SK-N-SH treated with all-trans-retinoic acid at 6 μM for 48 hours (cell line): ENCODE data around the gene ATP8A1.

Source experiments
- ATAC-seq: fragments of 200-7000 bp; cut with Tn5 transposase; 3 replicates; pipeline ENCODE4 v1.9.1; 2020; ENCODE audit warnings: mild to moderate bottlenecking, moderate library complexity
- ARNTL ChIP-seq: fragments of 450-650 bp; formaldehyde crosslinking; IDR thresholded peaks from 2 replicates; pipeline ENCODE4 v1.5.0; 2020; ENCODE audit warnings: low read depth, mild to moderate bottlenecking, moderate library complexity, borderline replicate concordance
- BACH2 ChIP-seq: fragments of 250-450 bp; sonication (Bioruptor Pico); IDR thresholded peaks from 2 replicates; pipeline ENCODE4 v1.9.0; 2021; ENCODE audit warnings: mild to moderate bottlenecking, borderline replicate concordance
- CREB5 ChIP-seq: fragments of 250-450 bp; sonication (Bioruptor Pico); IDR thresholded peaks from 2 replicates; pipeline ENCODE4 v1.5.1; 2020; ENCODE audit warnings: low read depth, mild to moderate bottlenecking, moderate library complexity
- CSDC2 ChIP-seq: fragments of 250-450 bp; sonication (Bioruptor Pico); IDR thresholded peaks from 2 replicates; pipeline ENCODE4 v1.5.0; 2020; ENCODE audit warnings: mild to moderate bottlenecking, moderate library complexity
- ESRRG ChIP-seq: fragments of 250-450 bp; sonication (Bioruptor Pico); IDR thresholded peaks from 2 replicates; pipeline ENCODE4 v1.6.1; 2021; ENCODE audit warnings: mild to moderate bottlenecking
- GLIS3 ChIP-seq: fragments of 250-450 bp; sonication (Bioruptor Pico); IDR thresholded peaks from 2 replicates; pipeline ENCODE4 v1.5.0; 2020; ENCODE audit warnings: mild to moderate bottlenecking, moderate library complexity
- ISL1 ChIP-seq: fragments of 250-450 bp; sonication (Bioruptor Pico); IDR thresholded peaks from 2 replicates; pipeline ENCODE4 v2.1.2; 2022; ENCODE audit warnings: mild to moderate bottlenecking, moderate library complexity
- OSR1 ChIP-seq: fragments of 250-450 bp; sonication (Bioruptor Pico); IDR thresholded peaks from 2 replicates; pipeline ENCODE4 v1.8.0; 2022; ENCODE audit warnings: moderate library complexity, mild to moderate bottlenecking, inconsistent platforms
- PATZ1 ChIP-seq: fragments of 250-450 bp; sonication (Bioruptor Pico); IDR thresholded peaks from 2 replicates; pipeline ENCODE4 v1.8.0; 2020; ENCODE audit warnings: mild to moderate bottlenecking, moderate library complexity, borderline replicate concordance
- POU6F1 ChIP-seq: fragments of 250-450 bp; sonication (Bioruptor Pico); IDR thresholded peaks from 2 replicates; pipeline ENCODE4 v1.8.0; 2021; ENCODE audit warnings: low read depth, mild to moderate bottlenecking, moderate library complexity, borderline replicate concordance
- PPARA ChIP-seq: fragments of 250-450 bp; sonication (Bioruptor Pico); IDR thresholded peaks from 2 replicates; pipeline ENCODE4 v1.5.0; 2020; ENCODE audit warnings: mild to moderate bottlenecking, borderline replicate concordance
- RARB ChIP-seq: fragments of 250-450 bp; sonication (Bioruptor Pico); IDR thresholded peaks from 2 replicates; pipeline ENCODE4 v1.8.0; 2021; ENCODE audit warnings: mild to moderate bottlenecking, moderate library complexity
- SNAI2 ChIP-seq: fragments of 250-450 bp; sonication (Bioruptor Pico); IDR thresholded peaks from 2 replicates; pipeline ENCODE4 v1.5.0; 2020; ENCODE audit warnings: mild to moderate bottlenecking, moderate library complexity
- TCF4 ChIP-seq: fragments of 250-450 bp; sonication (Bioruptor Pico); IDR thresholded peaks from 2 replicates; pipeline ENCODE4 v1.8.0; 2021; ENCODE audit warnings: mild to moderate bottlenecking, moderate library complexity, borderline replicate concordance
- TOX ChIP-seq: fragments of 250-450 bp; sonication (Bioruptor Pico); IDR thresholded peaks from 2 replicates; pipeline ENCODE4 v1.8.0; 2021; ENCODE audit warnings: mild to moderate bottlenecking, moderate library complexity, borderline replicate concordance
- TSHZ2 ChIP-seq: fragments of 250-450 bp; sonication (Bioruptor Pico); IDR thresholded peaks from 2 replicates; pipeline ENCODE4 v1.5.0; 2020; ENCODE audit warnings: mild to moderate bottlenecking, moderate library complexity
- ZC3H10 ChIP-seq: fragments of 250-450 bp; sonication (Bioruptor Pico); IDR thresholded peaks from 2 replicates; pipeline ENCODE4 v1.5.1; 2021; ENCODE audit warnings: mild to moderate bottlenecking, moderate library complexity
- ZFP3 ChIP-seq: fragments of 250-450 bp; sonication (Bioruptor Pico); IDR thresholded peaks from 2 replicates; pipeline ENCODE4 v1.5.0; 2020; ENCODE audit warnings: mild to moderate bottlenecking, moderate library complexity
- ZFP30 ChIP-seq: fragments of 450-650 bp; formaldehyde crosslinking; IDR thresholded peaks from 2 replicates; pipeline ENCODE4 v1.5.0; 2022; ENCODE audit warnings: mild to moderate bottlenecking, moderate library complexity
- ZNF565 ChIP-seq: fragments of 450-650 bp; formaldehyde crosslinking; conservative IDR thresholded peaks from 2 replicates; pipeline ENCODE4 v1.5.0; 2020; ENCODE audit warnings: low read depth, mild to moderate bottlenecking, moderate library complexity
- ZNF8 ChIP-seq: fragments of 450-650 bp; formaldehyde crosslinking; IDR thresholded peaks from 2 replicates; pipeline ENCODE4 v1.5.0; 2020; ENCODE audit warnings: mild to moderate bottlenecking, moderate library complexity
- TF ChIP-seq, protein P1 (sequence below): fragments of 250-450 bp; sonication (Bioruptor Pico); IDR thresholded peaks from 2 replicates; pipeline ENCODE4 v1.5.1; 2021; ENCODE audit warnings: mild to moderate bottlenecking, moderate library complexity

ATP8A1 gene

GRCh38 chr4:42364266-42365053, 292.4 kb downstream of the ATP8A1 start:
- no peak for ATAC-seq
- TF ChIP-seq GLIS3 (CRISPR knock-in tag) (no peak), ZNF565 (CRISPR knock-in tag) (no peak), TOX (CRISPR knock-in tag) (no peak), ISL1 (CRISPR knock-in tag) (no peak), ZNF8 (no peak), CREB5 (CRISPR knock-in tag) (no peak), CSDC2 (CRISPR knock-in tag) (no peak), ESRRG (no peak), RARB (CRISPR knock-in tag) (no peak), ARNTL (CRISPR knock-in tag) (no peak), OSR1 (no peak), ZC3H10 (CRISPR knock-in tag) (no peak)

- TF ChIP-seq CSDC2 (CRISPR knock-in tag) (no peak), ISL1 (CRISPR knock-in tag) (no peak), TOX (CRISPR knock-in tag) (no peak), PPARA (CRISPR knock-in tag) (no peak), TCF4 (CRISPR knock-in tag) (no peak), ZC3H10 (CRISPR knock-in tag) (no peak)
- ATAC-seq: no peak
Measured at GRCh38 chr4:42363614-42364013, 293.3 kb downstream of the ATP8A1 start.

DNA sequence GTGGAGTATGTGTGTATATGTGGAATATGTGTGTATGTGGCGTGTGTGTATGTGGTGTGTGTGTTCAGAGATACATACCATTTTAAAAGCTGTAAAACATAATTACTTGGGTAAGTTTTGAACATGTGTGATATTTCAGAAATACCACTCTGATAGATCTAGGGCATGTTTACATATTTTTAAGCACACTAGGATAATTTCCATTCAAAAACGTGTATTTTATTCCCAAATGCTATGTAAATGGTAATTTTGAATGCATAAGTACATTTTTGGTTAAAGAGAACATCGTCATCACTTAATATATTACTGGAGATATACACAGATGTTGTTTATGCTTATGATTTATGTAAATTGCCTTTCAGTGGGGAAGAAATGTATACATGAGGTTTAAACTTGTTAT, 294.3 kb downstream of the ATP8A1 start:
- no peak for ATAC-seq
- TF ChIP-seq ZNF565 (CRISPR knock-in tag) (no peak), SNAI2 (CRISPR knock-in tag) (no peak), ARNTL (CRISPR knock-in tag) (no peak), TOX (CRISPR knock-in tag) (no peak), GLIS3 (CRISPR knock-in tag) (no peak), CSDC2 (CRISPR knock-in tag) (no peak), OSR1 (no peak), ZC3H10 (CRISPR knock-in tag) (no peak), POU6F1 (CRISPR knock-in tag) (no peak), ZNF8 (no peak)

DNA sequence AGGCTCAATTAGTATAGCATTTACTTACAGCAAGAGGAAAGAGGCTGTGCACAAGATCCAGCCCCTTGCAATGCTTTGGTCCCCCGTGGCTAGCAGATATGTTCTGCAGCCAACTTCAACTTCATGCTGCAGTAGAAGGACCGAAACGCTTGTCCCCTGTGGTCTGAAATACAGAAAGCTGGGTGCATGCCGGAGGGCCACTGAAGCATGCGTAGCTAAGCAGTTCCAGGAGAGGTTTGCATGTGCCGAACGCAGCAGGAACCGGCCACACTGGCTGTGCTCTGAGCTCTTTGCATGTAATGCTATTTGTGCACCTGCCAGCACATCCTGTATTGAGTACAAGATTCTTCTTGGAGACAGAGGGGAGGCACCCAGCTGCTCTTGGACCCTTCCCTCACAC, 295.4 kb downstream of the ATP8A1 start:
- TF ChIP-seq RARB (CRISPR knock-in tag): no peak
- no peak for TF ChIP-seq ARNTL (CRISPR knock-in tag)
- no peak for TF ChIP-seq ESRRG
- no peak for TF ChIP-seq ZC3H10 (CRISPR knock-in tag)
- TF ChIP-seq, protein P1, sequence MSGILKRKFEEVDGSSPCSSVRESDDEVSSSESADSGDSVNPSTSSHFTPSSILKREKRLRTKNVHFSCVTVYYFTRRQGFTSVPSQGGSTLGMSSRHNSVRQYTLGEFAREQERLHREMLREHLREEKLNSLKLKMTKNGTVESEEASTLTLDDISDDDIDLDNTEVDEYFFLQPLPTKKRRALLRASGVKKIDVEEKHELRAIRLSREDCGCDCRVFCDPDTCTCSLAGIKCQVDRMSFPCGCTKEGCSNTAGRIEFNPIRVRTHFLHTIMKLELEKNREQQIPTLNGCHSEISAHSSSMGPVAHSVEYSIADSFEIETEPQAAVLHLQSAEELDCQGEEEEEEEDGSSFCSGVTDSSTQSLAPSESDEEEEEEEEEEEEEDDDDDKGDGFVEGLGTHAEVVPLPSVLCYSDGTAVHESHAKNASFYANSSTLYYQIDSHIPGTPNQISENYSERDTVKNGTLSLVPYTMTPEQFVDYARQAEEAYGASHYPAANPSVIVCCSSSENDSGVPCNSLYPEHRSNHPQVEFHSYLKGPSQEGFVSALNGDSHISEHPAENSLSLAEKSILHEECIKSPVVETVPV: no peak
- TF ChIP-seq BACH2 (CRISPR knock-in tag): no peak
- no peak for TF ChIP-seq TSHZ2
- no peak for TF ChIP-seq ZNF8
- TF ChIP-seq GLIS3 (CRISPR knock-in tag): no peak
- no peak for TF ChIP-seq PATZ1 (CRISPR knock-in tag)
- TF ChIP-seq PPARA (CRISPR knock-in tag): no peak
- no peak for TF ChIP-seq ZFP30 (CRISPR knock-in tag)
- TF ChIP-seq SNAI2 (CRISPR knock-in tag): no peak
- TF ChIP-seq ZNF565 (CRISPR knock-in tag): no peak
- TF ChIP-seq OSR1: no peak
- no peak for TF ChIP-seq TCF4 (CRISPR knock-in tag)
- no peak for TF ChIP-seq ZFP3 (CRISPR knock-in tag)

More for the DNA sequence above, 295.4 kb downstream of the ATP8A1 start:
- no peak for ATAC-seq
